Activated CD8-positive, alpha-beta memory T cell treated with anti-CD3 and anti-CD28 coated beads, Interleukin-2, amount 50 U/mL, for 24 hours (primary cell): ENCODE measurements around the gene NOL4L.
"Not testable (repeated sequence)": the region's sequence is repeated elsewhere in the genome, so short reads cannot be mapped to it uniquely, and the experiment has no call there.

Experiments
- DNase-seq: peaks from one replicate; pipeline ENCODE4 v3.0.0-alpha.2; 2020; ENCODE audit errors: extremely low read depth

The NOL4L gene

GRCh38 chr20:32470025-32470861, 114.9 kb downstream of the NOL4L start:
- DNase-seq, result no peak

- no peak for DNase-seq
Observed at GRCh38 chr20:32468860-32469259, 116.3 kb downstream of the NOL4L start.

GRCh38 chr20:32468313-32468640, 116.9 kb downstream of the NOL4L start:
- no peak for DNase-seq

GRCh38 chr20:32467506-32468312, 117.4 kb downstream of the NOL4L start:
- DNase-seq, result no peak

- DNase-seq, result no peak
Observed at GRCh38 chr20:32466739-32467505, 118.2 kb downstream of the NOL4L start.

- not testable (repeated sequence) for DNase-seq
Observed at GRCh38 chr20:32465901-32466675, 119.0 kb downstream of the NOL4L start.

- no peak for DNase-seq
Observed at GRCh38 chr20:32465092-32465900, 119.8 kb downstream of the NOL4L start.

- DNase-seq, result no peak
Observed at GRCh38 chr20:32464401-32465091, 120.6 kb downstream of the NOL4L start.

GRCh38 chr20:32463642-32464400, 121.3 kb downstream of the NOL4L start:
- DNase-seq, result no peak

- no peak for DNase-seq
Observed at GRCh38 chr20:32462900-32463641, 122.1 kb downstream of the NOL4L start.

GRCh38 chr20:32461836-32462600, 123.1 kb downstream of the NOL4L start:
- DNase-seq, result no peak

GRCh38 chr20:32460683-32461320, 124.3 kb downstream of the NOL4L start:
- no peak for DNase-seq

GRCh38 chr20:32460231-32460630, 124.9 kb downstream of the NOL4L start:
- no peak for DNase-seq

GRCh38 chr20:32458837-32459220, 126.3 kb downstream of the NOL4L start:
- no peak for DNase-seq

- no peak for DNase-seq
Observed at GRCh38 chr20:32458061-32458836, 126.9 kb downstream of the NOL4L start.

GRCh38 chr20:32457479-32457986, 127.6 kb downstream of the NOL4L start:
- no peak for DNase-seq
